ENCODE data around the gene TTC32.
A peak's percentile ranks its signal among the peaks of the same experiment; 100 is the strongest.

The TTC32 gene

DNA sequence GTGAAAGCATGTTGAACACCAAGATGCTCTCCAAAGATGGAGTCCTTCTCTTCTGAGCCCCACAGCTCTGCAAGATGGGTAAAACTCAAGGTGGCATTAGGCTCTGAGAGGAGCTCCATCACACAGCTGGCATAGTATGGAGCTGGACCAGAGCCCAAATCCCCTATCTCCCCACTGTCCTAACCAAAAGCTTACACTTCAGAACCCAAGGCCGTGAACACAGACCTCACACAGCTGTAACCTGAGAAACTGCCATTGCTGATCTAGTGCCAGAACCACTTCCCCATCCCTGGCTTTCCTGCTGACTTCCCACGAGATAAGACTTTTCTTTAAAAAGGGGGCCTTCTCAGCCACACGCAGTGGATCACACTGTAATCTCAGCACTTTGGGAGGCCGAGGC is 25.0 kb downstream of the TTC32 start:
- no peak for DNase-seq (ENCODE audit: low read depth)

DNA sequence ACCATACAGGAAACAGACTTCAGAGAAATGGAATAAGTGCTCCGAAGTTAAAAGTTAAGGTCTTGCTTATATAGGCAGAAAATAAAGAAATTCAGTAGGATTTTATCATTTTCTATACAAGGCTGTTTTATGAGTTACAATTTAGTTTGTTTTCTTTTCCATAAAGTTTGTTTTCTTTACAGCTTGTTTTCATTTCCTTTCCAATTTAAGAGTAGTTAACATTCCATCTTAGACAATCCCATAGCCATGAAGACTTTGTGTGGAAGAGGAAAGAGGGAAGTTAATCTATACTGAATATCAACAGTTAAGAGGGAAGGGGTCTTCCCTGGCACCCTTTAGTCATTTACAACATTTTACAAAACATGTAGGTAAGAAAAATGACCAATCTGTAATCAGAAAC is 26.5 kb downstream of the TTC32 start:
- DNase-seq (ENCODE audit: low read depth) = no peak

DNA sequence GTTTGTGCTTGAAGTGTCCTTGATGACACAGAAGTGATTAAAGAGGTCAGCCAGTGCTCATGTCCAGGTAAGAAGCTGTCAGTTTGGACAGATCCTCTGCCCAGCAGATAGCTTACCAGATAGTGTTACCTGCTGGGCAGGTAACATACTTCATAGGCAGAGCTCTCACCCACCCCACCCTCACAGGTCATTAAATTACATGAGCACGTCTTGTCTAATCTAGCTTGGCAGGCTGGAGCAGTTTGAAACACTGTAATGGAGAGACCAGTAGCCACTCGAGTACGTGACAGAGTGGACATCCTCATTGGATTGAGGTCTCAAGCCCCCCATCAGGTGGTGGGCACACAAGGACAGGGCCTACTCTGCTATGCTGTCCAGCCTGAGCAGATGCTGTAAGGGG is 27.1 kb downstream of the TTC32 start:
- no peak for DNase-seq (ENCODE audit: low read depth)

DNA sequence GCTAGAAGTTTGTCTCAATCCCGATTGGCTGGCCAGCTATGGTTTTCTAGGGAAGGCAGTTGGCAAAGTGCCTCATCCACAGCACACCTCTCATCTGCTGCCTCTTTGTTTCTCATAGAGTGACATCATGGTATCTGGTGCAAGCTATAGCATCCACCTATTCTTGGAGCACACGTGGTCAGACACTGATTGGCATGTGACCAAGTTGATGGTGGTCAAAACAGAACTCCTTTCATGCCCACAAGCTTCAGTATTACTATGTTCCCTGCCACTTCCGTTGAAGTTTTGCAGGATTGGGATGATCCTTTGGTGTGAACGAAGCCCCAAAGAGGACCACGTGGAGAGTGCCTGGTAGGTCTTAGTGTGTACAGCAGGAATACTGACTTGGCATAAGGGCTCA is 28.8 kb downstream of the TTC32 start:
- no peak for DNase-seq (ENCODE audit: low read depth)

DNA sequence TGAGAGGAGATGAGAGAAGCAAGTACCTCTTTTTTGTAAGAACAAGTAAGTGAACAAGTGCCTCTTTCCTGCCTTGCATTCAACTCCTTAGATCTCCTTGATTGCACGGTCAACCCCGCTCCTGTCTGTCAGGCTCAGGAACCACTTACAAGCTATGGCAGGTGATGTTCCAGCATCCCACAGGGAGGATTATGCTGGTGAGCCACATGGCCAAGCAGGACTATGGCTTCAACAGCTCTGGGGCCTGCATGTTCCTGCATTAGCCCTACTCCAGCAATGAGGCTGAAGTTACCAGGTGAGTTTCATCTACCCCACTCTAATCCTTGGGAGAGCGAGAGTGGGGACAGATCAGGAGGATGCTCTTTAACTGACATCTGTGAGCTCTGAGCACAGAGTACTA is 29.5 kb downstream of the TTC32 start:
- no peak for DNase-seq (ENCODE audit: low read depth)

DNA sequence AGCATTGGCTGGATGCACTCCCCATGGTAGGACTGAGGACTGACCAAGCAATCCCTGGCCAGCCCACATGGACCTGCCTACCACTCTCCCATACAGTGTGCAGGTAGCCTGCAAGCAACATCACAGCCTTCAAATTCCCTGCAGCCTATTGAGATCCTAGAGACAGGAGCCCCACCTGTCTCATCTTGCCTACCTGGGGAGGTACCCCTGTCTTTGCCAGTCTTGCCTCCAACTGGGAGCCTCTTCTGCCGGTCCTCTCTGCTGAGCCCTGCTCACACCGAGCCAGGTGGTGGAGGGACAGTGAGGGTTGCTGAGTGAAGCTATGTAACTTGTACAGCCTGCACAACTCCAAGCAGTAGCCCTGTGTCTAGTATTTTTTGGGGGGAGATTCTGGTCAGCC is 29.9 kb downstream of the TTC32 start:
- no peak for DNase-seq (ENCODE audit: low read depth)

DNA sequence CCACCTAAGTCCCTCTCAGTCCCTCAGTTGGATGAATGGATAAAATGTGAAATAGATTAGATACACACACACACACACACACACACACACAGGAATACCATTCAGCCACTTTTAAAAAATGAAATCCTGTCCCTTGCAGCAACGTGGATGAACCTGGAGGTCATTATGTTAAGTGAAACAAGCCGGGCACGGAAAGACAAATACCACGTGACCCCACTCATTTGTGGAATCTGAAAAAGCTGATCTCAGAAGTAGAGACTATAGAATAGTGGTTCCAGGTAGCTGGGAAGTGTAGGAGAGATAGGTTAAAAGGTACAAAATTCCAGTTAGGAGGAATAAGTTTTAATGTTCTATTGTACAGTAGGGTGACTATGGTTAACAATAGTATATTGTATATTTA is 31.0 kb downstream of the TTC32 start:
- no peak for DNase-seq (ENCODE audit: low read depth)

DNA sequence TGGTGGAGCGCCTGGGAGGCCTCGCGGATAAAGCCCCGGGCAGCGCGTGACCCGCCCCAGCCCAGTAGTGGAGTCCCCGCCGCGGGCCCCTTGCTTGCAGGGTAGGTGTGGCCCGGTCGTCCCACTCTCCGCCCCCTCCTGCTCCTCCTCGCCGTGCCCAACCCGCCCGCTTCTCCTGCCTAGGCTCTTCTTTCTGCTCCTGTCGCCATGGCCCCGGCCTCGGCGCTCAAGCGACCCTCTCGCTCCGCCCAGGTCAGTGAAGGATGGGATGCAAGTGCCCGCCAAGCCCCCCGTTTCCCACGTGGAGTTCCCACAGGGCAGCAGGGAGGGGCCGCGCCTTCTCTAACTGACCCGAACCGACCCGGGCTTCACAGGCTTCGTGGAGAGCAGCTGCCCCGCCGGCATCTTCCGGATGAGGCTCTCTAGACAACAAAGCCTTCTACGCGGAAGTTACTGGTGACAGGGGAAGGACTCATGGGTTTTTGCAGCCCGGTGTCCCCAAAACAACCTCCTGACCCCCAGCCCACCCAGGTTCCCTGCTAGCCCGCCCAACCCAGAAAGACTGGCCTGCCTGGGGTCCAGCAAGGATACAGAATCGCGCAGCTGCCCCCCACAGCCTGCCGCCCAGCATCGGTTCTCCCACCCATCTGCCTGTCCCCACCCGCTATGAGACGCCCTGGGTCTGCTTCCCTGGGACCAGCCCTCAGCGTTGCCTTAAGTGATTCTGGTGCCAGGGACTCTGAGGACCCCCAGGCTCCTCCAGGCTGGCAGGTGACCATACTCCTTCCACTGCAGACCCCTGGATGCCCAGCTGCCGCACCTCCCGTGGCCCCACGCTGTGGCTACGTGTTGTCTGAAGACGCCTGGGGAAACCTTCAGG is 32.8 kb downstream of the TTC32 start:
- DNase-seq (ENCODE audit: low read depth) = peak; percentile 46

DNA sequence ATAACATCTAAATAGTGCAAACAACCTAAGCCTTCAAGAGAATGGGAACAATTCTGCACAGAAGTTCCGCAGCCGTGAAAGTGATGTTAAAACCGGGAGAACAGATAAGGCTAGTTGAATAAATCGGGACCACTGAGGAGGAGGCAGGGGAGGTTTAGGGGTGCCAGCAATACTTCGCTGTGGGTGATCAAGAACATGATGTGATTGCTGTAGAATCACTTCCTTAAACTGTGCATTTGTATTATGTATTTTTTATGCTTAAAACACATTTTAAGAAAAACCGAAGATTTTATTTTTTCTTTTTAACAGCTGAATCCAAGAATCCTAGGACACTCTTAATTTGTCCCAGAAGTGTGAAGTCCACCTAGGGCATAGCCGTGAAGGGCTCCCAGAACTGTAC is 33.6 kb downstream of the TTC32 start:
- no peak for DNase-seq (ENCODE audit: low read depth)

DNA sequence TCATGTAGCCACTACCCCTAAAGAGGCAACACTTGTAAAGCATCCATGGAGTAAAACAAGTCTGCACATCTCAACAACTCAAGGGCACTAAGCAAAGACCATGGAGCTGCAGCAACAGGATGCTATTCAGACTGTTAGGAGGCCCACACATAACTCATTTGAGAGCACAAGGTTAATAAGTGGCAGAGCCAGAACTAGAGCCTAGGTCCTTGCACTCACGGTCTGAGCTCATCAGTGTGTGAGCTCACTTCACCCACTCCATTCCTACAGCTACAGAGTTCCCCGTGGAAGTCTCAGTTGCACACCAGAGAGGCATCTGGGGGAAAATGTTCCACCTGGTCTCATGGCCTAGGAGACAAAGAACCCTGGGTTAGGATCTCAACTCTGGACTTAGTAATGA is 35.0 kb downstream of the TTC32 start:
- DNase-seq (ENCODE audit: low read depth) = no peak

DNA sequence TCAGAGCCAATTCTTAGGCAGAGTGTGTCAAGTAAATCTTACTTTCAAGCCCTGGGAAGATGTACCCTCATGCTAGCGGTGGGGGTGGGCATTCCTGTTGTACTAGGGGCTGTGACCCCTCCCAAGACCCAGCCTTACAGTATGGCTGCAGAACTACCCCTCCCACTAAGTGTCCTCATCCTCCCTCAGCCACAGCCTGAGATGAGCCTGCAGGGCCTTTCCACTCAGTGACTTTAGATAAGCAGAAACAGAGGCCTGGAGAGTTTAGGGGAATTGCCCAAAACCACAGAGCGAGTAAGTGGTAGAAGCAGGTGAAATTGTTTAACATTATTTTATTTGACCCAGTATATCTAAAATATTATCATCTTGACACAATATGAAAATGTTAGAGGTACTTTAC is 36.6 kb downstream of the TTC32 start:
- no peak for DNase-seq (ENCODE audit: low read depth)

DNA sequence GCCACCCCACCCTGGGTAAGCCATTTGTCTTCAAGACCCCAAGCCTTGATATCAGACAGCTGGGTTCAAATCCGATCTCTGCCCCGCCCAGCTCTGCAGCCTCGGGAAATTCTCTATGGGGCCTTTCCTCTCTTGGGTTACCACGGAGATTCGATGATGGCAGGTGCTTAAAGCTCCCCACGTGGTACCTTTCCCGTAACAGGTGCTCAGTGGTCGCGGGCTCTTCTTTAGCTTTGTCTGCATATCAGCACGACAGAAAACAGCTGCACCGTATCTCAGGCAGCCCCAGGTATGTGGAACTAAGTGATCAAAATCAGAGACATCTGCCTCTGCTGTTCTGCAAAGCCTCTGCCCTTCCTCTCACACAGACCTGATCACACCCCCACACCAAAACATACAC is 37.4 kb downstream of the TTC32 start:
- DNase-seq (ENCODE audit: low read depth) = no peak

DNA sequence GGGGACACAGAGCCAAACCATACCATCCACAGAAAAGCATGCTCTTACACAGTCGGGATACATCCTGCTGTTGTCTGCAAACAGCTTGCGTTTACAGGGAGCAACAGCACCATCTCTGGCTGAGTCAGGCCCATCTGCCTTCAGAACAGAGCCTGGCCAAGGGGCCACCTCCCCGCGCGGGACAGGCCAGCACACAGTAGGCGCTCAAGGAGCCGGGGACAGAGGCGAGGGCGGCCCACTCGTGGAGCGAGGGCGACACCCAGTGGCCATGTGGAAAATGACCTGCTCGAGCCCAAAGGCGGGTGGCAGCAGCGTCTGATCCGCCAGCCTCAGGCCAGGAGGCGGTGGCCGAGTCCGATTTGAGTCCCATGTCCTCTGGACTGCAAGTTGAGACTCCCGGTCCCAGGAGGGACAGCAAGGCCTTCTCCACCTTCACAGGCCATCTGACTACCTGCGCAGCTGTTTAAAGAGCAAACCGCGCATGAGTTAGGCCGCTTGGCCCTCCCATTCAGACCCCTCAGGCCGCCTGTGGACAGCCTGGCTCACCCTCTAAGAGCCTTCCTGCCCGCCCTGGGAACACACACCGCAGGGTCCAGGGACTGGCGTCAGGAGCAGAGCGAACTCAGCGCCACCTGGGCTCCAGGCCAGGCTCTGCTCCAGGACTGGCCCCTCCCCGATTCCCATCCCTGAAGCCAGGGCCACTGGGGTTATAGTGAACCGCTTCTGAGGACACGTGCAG is 38.3 kb downstream of the TTC32 start:
- peak; percentile 46 for DNase-seq (ENCODE audit: low read depth)

DNA sequence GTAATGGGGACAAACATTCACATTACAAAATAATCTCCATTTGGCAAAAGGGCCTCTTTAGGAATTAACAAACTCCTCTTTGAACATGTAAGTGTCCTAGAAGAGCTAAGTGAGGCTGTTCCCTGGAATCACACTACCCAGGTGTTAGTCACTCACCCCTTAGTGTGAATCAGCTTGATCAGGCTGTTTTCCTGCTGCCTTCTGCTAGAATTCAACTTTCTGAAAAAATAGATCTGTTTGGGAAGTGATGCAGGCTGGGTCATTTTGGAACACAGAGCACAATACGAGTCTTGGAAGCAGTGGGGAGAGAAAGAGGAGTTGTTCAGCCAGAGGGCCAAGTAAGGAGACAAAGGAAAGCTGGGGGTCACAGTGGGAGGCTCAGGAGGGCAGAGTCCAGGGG is 40.0 kb downstream of the TTC32 start:
- DNase-seq (ENCODE audit: low read depth) = no peak

DNA sequence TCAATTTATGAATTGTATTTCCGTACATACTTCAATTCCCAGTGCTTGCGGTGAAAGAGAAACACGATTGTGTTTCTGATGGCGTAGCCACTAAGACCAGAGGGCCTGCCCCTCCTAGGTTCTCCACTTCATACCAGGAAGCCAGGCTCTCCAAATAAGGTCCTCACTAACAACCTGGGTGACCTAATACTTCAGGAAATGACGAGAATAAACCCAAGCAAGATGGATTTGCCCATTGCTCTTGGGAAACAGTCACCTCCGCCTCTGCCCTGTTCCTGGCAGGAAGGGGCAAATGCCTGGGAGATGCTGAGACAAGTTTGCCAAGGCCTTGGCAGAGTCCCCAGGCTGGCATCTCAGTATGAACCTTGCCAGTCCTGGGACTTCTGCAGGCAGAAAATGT is 41.8 kb downstream of the TTC32 start:
- DNase-seq (ENCODE audit: low read depth) = no peak

DNA sequence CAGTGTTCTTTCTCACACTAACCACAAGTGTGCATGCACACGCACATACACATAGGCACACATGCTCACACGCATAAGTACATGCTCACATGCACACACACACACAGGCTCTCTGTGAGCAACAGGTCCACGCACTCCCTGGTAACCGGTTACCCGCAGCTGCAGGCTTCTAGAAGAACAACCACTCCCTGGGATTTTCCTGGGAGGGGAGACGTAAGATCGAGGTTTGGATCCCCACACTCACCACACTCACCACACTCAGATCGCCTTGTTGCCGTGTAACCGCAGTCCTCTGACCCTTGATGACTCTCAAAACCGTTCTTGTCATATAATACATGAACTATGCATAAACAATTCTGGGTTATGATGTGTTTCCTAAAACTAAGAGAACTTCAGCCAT is 42.2 kb downstream of the TTC32 start:
- DNase-seq (ENCODE audit: low read depth) = no peak

DNA sequence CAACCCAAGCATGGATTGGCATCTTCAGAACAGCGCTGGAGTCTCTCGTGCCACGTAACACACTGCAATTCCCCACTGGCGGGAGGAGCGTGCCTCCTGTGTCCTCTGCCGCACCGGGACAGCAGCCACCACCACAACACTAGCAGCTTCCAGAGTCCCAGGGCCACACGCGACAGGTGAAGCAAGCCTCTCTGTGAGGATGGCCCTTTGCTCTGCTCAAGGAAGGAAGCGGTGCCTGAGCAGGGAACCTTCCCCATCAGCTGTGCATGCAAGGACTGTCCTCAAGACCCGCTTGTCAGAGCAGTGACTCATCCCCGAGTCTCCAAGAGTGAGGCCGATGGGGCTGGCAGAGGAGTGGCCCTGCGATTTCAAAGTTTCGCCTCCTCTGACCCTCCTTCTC is 44.0 kb downstream of the TTC32 start:
- no peak for DNase-seq (ENCODE audit: low read depth)

DNA sequence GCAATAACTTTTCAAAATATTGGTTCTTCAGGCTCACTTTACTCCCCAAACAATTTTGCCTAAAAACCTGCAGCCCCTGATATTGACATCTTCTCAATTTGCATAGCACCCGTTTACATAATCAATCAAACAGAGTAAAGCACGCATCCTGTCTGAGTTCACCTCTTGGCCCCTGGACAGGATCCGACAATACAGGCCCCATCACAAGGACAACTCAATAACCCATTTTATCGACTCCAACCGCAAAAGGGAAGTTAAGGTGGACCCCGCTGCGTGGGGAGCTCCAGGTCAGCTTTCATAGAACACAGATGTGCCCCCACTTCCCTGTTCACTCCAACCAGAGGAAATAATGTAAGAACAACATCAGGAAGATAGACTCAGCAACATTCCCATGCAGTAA is 44.7 kb downstream of the TTC32 start:
- DNase-seq (ENCODE audit: low read depth) = no peak

DNA sequence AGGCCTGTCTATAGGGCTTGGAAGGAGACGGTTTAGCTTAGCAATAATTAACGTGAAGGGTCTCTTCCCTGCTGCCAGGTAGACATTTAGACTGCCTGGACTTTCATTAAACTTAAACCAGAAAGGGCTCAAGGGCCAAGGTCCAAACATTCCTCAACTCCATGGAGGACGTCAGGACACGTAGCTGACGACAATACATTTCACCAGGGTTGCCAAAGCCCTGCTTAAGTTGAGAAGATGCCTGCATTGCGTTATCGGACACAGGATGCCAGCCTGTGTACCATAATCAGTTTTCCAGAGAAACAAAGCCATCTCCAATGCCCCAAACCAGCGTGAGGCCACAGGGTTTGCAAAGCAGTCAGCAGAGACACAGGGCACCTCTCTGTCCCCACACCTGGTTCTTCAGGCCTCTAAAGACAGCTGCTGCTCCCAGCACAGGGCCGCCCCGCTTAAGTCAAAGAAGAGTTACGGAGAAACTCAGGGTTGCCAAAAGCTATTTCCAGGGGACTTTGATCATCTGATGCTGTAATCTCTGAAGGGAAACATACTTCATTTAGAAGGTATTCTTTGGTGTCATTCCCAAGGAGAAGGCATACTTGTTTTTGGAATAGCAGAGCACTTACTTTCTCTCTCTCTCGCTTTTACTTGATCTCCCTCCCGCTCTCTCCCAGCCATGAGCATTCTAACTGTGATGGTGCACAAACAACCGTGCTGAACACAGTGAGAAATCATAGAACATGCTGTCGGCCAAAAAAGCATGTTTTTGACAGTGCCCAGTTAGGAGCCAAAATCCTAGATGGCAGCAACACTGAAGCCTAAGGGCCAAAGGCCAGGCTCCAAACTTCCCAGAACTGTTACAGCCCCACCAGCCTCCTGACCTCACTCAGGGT is 46.0 kb downstream of the TTC32 start:
- DNase-seq (ENCODE audit: low read depth) = no peak

DNA sequence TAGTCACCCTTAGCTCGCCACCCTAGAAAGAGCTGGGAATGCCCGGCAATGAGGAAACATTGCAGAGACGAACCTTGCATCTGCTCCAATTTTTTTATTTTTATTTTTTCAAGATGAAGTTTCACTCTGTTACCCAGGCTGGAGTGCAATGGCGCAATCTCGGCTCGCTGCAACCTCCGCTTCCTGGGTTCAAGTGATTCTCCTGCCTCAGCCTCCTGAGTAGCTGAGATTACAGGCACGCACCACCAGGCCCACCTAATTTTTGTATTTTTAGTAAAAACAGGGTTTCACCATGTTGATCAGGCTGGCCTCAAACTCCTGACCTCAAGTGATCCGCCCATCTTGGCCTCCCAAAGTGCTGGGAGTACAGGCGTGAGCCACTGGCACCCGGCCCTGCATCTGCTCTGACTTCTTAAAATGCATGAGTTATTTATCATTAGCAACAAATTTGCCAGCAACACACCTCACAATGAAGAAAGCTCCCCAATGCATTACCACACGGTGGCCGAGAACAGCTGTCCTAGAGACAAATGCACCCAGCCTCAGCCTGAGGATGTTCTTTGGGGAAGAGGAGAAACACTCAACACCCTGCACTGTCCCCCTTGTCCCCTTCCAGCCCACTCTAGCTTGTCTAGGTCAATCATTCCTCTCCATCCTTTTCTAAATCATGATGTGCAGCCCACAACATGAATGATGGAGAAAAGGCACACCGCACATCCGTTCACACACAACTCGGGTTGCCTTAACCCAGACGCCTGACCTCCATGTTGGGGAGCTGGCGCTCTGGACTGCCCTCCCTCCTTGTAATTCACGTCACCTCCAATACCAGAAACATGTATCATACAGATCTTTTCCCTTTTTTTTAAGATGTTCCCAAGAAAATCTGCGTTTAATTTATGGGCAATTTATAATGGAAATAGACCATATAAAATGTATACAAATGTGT is 46.9 kb downstream of the TTC32 start:
- DNase-seq (ENCODE audit: low read depth) = no peak

DNA sequence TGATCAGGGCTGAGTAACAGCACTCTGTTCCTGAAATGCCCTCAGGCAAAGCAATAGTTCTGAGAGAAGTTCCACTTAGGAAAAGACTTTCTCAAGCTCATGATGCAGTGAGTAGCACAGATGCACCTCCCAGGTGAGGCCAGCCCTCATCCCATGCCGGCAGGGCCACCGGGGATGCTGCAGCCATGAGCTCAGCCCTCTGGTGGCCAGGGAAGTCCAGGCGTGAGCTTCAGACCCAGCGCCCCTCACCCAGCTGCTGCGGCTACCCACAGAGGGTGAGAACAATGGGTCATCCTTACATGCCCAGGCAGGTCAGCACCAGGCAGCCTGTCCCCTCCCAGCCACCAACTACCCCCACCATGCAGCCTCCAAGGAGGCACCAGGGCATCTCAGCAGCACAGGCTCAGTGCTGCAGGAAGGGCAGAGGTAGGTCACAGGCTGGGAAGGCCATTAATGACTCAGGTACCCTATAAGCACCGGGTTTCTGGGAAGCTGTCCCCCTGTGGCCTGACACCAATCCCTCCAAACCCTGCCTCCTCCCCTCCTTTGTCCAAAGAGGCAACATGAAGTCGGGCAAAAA is 50.6 kb downstream of the TTC32 start:
- no peak for DNase-seq (ENCODE audit: low read depth)

Measured in activated T-cell treated with anti-CD3 and anti-CD28 coated beads for 24 hours (primary cell).